HepG2 (cell line): ENCODE data around the gene ERMARD. TPM values are rescaled to one million over a fixed set of nuclear protein-coding genes. Genes with fewer than 3 reads are reported as not detected.

Experiments
- BRF2 ChIP-seq: sonication (generic); formaldehyde crosslinking; IDR thresholded peaks from 2 replicates; pipeline ENCODE4 v1.8.1; 2022; ENCODE audit warnings: mild to moderate bottlenecking, missing genetic modification reagents
- CENPT ChIP-seq: sonication (generic); formaldehyde crosslinking; IDR thresholded peaks from 2 replicates; pipeline ENCODE4 v1.8.0; 2022; ENCODE audit warnings: low read depth, mild to moderate bottlenecking, moderate library complexity, missing genetic modification reagents
- FOXP1 ChIP-seq, 2 experiments: fragments of 450-650 bp in 1 of 2; IDR thresholded peaks; 2 replicates each; pipeline ENCODE4 v1.6.1; 2017 to 2018; ENCODE audit warnings: antibody characterized with exemption in 1 of 2
- HMGXB3 ChIP-seq: sonication (generic); formaldehyde crosslinking; IDR thresholded peaks from 2 replicates; pipeline ENCODE4 v1.4.0; 2020; ENCODE audit warnings: missing genetic modification reagents, borderline replicate concordance
- KDM1A ChIP-seq: IDR thresholded peaks from 2 replicates; pipeline ENCODE4 v1.6.1; 2016; ENCODE audit warnings: missing compliant biosample characterization
- MYPOP ChIP-seq: sonication (generic); formaldehyde crosslinking; IDR thresholded peaks from 2 replicates; pipeline ENCODE4 v1.8.1; 2023; ENCODE audit warnings: mild to moderate bottlenecking, moderate library complexity, missing genetic modification reagents
- PAXIP1 ChIP-seq: sonication (generic); formaldehyde crosslinking; conservative IDR thresholded peaks from 2 replicates; pipeline ENCODE4 v1.4.0; 2020; ENCODE audit warnings: mild to moderate bottlenecking, missing genetic modification reagents, moderate library complexity
- RBAK ChIP-seq: sonication (generic); formaldehyde crosslinking; IDR thresholded peaks from 2 replicates; pipeline ENCODE4 v1.5.1; 2020; ENCODE audit warnings: mild to moderate bottlenecking, missing genetic modification reagents
- RELA ChIP-seq: sonication (generic); formaldehyde crosslinking; IDR thresholded peaks from 2 replicates; pipeline ENCODE4 v1.4.0; 2020; ENCODE audit warnings: missing genetic modification reagents
- ZBTB26 ChIP-seq: IDR thresholded peaks from 2 replicates; pipeline ENCODE4 v1.6.1; 2016; ENCODE audit warnings: missing compliant biosample characterization, missing genetic modification reagents, borderline replicate concordance
- ZNF550 ChIP-seq: sonication (generic); formaldehyde crosslinking; IDR thresholded peaks from 2 replicates; pipeline ENCODE4 v1.4.0; 2020; ENCODE audit warnings: mild to moderate bottlenecking, missing genetic modification reagents, borderline replicate concordance
- polyA plus RNA-seq, 8 experiments: library from polyadenylated mRNA; depleted of rRNA in 3 of 8; stranded (reverse) in 7 of 8; unstranded in 1 of 8; fragments of >200 nt; fragmentation: Illumina TruSeq in 4 of 8; extraction: Trizol in 4 of 8; gene quantifications; 2 replicates each; pipeline versions ENCODE4 v1.2.1 to v1.2.3, GENCODE V29; 2011 to 2016; ENCODE audit warnings: low read depth in 4 of 8, missing spikeins in 1 of 8, mixed read lengths in 1 of 8; ENCODE audit not compliant: insufficient read depth in 1 of 8
- total RNA-seq, 5 experiments: library from RNA; depleted of rRNA; stranded (reverse); fragments of >200 nt; fragmentation: Illumina TruSeq; extraction: Trizol; gene quantifications; 2 replicates each; pipeline ENCODE4 v1.2.3, GENCODE V29; 2016; ENCODE audit warnings: low read depth in 1 of 5

The ERMARD gene
- total and polyA plus RNA-seq, 2 of the 13 experiments (the other 11 are each of a cell fraction or from before 2014, with no cell fraction given), result 8.8 to 10.7 TPM

- TF ChIP-seq BRF2 (peak; percentile 31; the same call in 1 of the 2 replicates), RELA (CRISPR knock-in tag) (no peak), ZBTB26 (CRISPR knock-in tag) (no peak), CENPT (CRISPR knock-in tag) (no peak), RBAK (CRISPR knock-in tag) (no peak; the same call in 1 of the 2 replicates), ZNF550 (CRISPR knock-in tag) (peak; percentile 56), KDM1A (CRISPR knock-in tag) (peak; percentile 12), PAXIP1 (peak; percentile 86), HMGXB3 (CRISPR knock-in tag) (no peak; the same call in 1 of the 2 replicates), FOXP1 (IDR thresholded peaks at IDR 0.05) (no peak), FOXP1 (CRISPR knock-in tag; IDR thresholded peaks at IDR 0.05) (peak; percentile 75), MYPOP (CRISPR knock-in tag) (peak; percentile 45; the same call in 1 of the 2 replicates)
Measured at GRCh38 chr6:169800668-169801395, 49.4 kb downstream of the ERMARD start (continued).
